Measurements from ENCODE around the gene COBL. TPM values are rescaled to one million over a fixed set of nuclear protein-coding genes. Genes with fewer than 3 reads are reported as not detected.

COBL gene
- total and polyA plus RNA-seq, 12 donors = 15.5 to 109 (median 87.8) TPM

DNA sequence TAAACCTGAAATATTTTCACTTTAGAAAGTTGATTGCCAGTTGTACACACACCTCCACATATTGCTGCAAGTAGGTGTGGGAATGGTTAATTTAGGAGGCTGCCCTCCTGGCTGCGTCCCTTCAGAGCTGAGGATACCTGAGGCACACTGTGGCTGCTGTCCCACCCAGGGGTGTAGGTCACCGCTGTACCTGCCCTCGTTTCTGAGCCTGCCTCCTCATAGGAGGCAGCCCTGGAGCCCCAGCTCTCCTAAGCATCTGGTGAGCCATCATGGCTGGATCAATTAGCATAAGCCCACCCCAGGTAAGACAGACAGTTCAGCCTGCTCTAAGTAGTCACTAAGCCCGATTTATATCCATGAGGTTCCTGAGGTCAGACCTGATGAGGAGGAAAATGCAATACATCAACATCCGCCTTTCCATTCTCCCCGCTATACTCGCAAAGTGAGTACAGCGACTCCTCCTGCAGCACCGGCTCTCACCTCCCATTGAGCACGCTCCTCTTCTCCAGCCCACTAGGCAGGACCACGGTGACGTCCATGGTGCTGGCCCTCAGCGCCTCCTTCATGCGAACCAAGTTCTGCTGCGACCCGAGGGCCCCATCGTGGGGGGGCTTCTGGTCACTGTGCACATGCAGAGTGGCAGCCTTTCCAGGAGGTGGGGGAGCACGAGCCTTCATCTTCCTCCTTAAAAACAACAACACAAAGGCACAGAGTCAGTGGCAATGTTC lies 97.2 kb downstream of the COBL start:
- no peak overlapping the region for H3K4me3 ChIP-seq
- H3K9me3 ChIP-seq = no peaks in the 10 kb centered on the region
- intact Hi-C loops (cut with DNase I) = no loop called here
- no peaks in the 10 kb centered on the region for H3K27me3 ChIP-seq
- H3K36me3 ChIP-seq = no peaks in the 10 kb centered on the region
- no peak overlapping the region for H3K27ac ChIP-seq
- WGBS, 2 donors = 84 to 89% methylated on average over 18 of the region's 18 CpGs
- DNase-seq (no peak), ATAC-seq (no peak)
- TF ChIP-seq, protein P1, sequence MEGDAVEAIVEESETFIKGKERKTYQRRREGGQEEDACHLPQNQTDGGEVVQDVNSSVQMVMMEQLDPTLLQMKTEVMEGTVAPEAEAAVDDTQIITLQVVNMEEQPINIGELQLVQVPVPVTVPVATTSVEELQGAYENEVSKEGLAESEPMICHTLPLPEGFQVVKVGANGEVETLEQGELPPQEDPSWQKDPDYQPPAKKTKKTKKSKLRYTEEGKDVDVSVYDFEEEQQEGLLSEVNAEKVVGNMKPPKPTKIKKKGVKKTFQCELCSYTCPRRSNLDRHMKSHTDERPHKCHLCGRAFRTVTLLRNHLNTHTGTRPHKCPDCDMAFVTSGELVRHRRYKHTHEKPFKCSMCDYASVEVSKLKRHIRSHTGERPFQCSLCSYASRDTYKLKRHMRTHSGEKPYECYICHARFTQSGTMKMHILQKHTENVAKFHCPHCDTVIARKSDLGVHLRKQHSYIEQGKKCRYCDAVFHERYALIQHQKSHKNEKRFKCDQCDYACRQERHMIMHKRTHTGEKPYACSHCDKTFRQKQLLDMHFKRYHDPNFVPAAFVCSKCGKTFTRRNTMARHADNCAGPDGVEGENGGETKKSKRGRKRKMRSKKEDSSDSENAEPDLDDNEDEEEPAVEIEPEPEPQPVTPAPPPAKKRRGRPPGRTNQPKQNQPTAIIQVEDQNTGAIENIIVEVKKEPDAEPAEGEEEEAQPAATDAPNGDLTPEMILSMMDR (IDR thresholded peaks at IDR 0.05) = no peak
- peaks cover 0 to 4% (median 0%) of the 10 kb centered on the region in 9 donors for H3K4me1 ChIP-seq

DNA sequence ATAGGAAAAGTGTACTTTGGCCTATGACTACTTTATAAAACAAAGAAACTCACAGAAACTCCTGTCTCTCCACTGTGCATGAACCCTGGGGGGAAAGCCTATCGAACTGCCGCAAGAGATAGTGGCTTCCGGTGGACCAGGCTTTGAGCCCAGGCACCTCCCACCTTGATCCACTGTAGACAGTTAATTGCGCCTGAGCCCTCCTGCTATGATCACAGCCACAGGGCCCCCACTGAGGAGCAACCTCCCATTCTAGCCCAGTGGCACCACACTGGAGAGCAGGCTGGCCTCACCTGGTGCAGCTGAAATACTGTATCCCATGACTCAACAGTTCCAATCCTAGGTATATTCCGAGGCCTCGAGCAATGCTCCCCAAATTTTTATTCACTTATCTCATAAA lies 98.8 kb downstream of the COBL start:
- WGBS, 2 donors = 76% methylated on average over 6 of the region's 6 CpGs
- TF ChIP-seq, protein P1 (IDR thresholded peaks at IDR 0.05) = no peak
- ATAC-seq = no peak
- intact Hi-C loops (cut with DNase I) = no loop called here
- H3K27ac ChIP-seq = no peak overlapping the region
- H3K27me3 ChIP-seq = no peaks in the 10 kb centered on the region
- no peaks in the 10 kb centered on the region for H3K9me3 ChIP-seq
- no peaks in the 10 kb centered on the region for H3K36me3 ChIP-seq
- no peak for DNase-seq
- H3K4me1 ChIP-seq = no peaks in the 10 kb centered on the region
- no peak overlapping the region for H3K4me3 ChIP-seq

DNA sequence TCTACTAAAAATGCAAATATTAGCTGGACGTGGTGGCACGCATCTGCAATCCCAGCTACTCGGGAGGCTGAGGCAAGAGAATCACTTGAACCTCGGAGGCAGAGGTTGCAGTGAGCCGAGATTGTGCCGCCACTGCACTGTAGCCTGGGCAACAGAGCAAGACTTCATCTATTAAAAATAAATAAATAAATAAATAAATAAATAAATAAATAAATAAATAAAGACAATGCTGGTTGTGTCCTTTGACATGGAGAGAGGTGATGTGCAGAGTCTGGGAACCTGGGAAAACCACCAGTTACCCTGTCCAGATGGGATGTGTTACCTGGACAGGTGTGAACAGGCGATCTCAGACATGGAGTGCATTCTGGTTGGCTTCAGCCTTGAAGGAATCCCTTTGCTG lies 102.5 kb downstream of the COBL start:
- ATAC-seq = no peak
- no peaks in the 10 kb centered on the region for H3K36me3 ChIP-seq
- peaks cover 0 to 4% (median 0%) of the 10 kb centered on the region in 9 donors for H3K4me1 ChIP-seq
- no peak for DNase-seq
- no peaks in the 10 kb centered on the region for H3K27me3 ChIP-seq
- 95 to 99% methylated on average over 7 of the region's 7 CpGs for WGBS, 2 donors
- TF ChIP-seq, protein P1 (IDR thresholded peaks at IDR 0.05) = no peak
- H3K4me3 ChIP-seq = no peak overlapping the region
- no peaks in the 10 kb centered on the region for H3K9me3 ChIP-seq
- no peak overlapping the region for H3K27ac ChIP-seq
- intact Hi-C loops (cut with DNase I) = no loop called here

DNA sequence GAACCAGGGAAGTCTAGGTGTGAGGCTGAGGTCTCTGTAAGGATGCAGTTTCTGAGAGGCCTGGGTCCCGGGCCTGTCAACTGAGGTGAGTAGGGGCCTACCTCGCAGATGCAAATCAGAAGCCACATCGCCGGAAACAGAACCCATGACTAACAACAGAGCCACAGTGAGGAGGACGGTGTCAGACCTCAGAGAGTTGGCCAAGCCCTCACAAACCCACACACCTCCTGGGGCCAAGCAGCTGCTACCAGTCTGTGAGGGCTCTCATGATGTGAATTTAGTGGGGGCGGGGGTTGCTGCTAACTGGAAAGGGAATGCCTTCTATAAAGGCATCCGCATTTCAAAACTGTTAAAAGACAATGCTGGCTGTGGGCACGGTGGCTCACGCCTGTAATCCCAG lies 103.0 kb downstream of the COBL start:
- Histone ChIP-seq H3K27ac (no peak overlapping the region), H3K36me3 (no peaks in the 10 kb centered on the region), H3K9me3 (no peaks in the 10 kb centered on the region), H3K27me3 (no peaks in the 10 kb centered on the region), H3K4me3 (no peak overlapping the region), H3K4me1 (peaks cover 0 to 4% (median 0%) of the 10 kb centered on the region in 9 donors)
- TF ChIP-seq, protein P1 (IDR thresholded peaks at IDR 0.05) = no peak
- intact Hi-C loops (cut with DNase I) = no loop called here
- DNase-seq (no peak), ATAC-seq (no peak)
- WGBS, 2 donors = 91 to 92% methylated on average over 9 of the region's 9 CpGs

All from heart right ventricle (tissue), 16 donors.